Common myeloid progenitor, CD34-positive (primary cell): Measurements from ENCODE around the gene MALAT1.
A peak's percentile ranks its signal among the peaks of the same experiment; 100 is the strongest.

Experiments
- CTCF ChIA-PET: fragments of 350-600 bp; sonication (Branson Sonifier 250); formaldehyde crosslinking; loops from one replicate; lab custom pipeline; 2021; ENCODE audit warnings: antibody characterized with exemption; lab: Charles Lee
- POLR2A ChIA-PET: fragments of 350-600 bp; sonication (Branson Sonifier 250); formaldehyde crosslinking; loops from one replicate; lab custom pipeline; 2021; ENCODE audit warnings: antibody characterized with exemption; lab: Charles Lee
- DNase-seq, 3 donors: peaks; one replicate each; pipeline versions ENCODE4 v3.0.0 to v3.0.0-alpha.2; 2013
- H3K27ac ChIP-seq, 2 experiments: 1 replicate in 1 of 2; 2 replicates in 1 of 2; pipeline ENCODE4 v1.7.0; 2013; ENCODE audit warnings: inconsistent platforms in 2 of 2, low read length in 2 of 2, mild to moderate bottlenecking in 2 of 2, low read depth in 1 of 2, moderate library complexity in 1 of 2; ENCODE audit not compliant: severe bottlenecking in 2 of 2, insufficient read depth in 1 of 2, poor library complexity in 1 of 2
- H3K27me3 ChIP-seq, 5 experiments: replicated peaks in 2 of 5; 1 replicate in 3 of 5; 2 replicates in 2 of 5; pipeline versions ENCODE4 v1.6.1 to v1.7.0; 2013; ENCODE audit warnings: low read length in 4 of 5, mild to moderate bottlenecking in 2 of 5, moderate library complexity in 2 of 5, inconsistent platforms in 1 of 5; ENCODE audit not compliant: insufficient read depth in 5 of 5, control insufficient read depth in 4 of 5
- H3K36me3 ChIP-seq, 4 experiments: 1 replicate in 2 of 4; 2 replicates in 2 of 4; pipeline versions ENCODE4 v1.6.1 to v1.7.0; 2013; ENCODE audit warnings: low read length in 3 of 4, control low read depth in 1 of 4, mild to moderate bottlenecking in 1 of 4; ENCODE audit not compliant: control insufficient read depth in 4 of 4, insufficient read depth in 4 of 4
- H3K4me1 ChIP-seq, 4 experiments: 1 replicate in 3 of 4; 2 replicates in 1 of 4; pipeline versions ENCODE4 v1.6.1 to v1.7.1; 2013; ENCODE audit warnings: low read length in 3 of 4, mild to moderate bottlenecking in 3 of 4, control low read depth in 1 of 4, inconsistent platforms in 1 of 4, moderate library complexity in 1 of 4; ENCODE audit not compliant: control insufficient read depth in 4 of 4, insufficient read depth in 4 of 4; ENCODE audit errors: control extremely low read depth in 1 of 4
- H3K4me3 ChIP-seq, 7 experiments: 1 replicate in 4 of 7; 2 replicates in 3 of 7; pipeline versions ENCODE4 v1.5.1 to v1.7.0; 2013; ENCODE audit warnings: mild to moderate bottlenecking in 7 of 7, low read length in 6 of 7, moderate library complexity in 6 of 7, inconsistent platforms in 2 of 7, low read depth in 2 of 7, control low read depth in 1 of 7; ENCODE audit not compliant: insufficient read depth in 4 of 7, control insufficient read depth in 1 of 7; ENCODE audit errors: extremely low read depth in 1 of 7
- H3K9me3 ChIP-seq, 5 experiments: 1 replicate in 4 of 5; 2 replicates in 1 of 5; pipeline versions ENCODE4 v1.6.1 to v1.7.1; 2013; ENCODE audit warnings: low read length in 4 of 5, mild to moderate bottlenecking in 2 of 5, inconsistent platforms in 1 of 5, low read depth in 1 of 5, moderate library complexity in 1 of 5; ENCODE audit not compliant: control insufficient read depth in 4 of 5, insufficient read depth in 2 of 5; ENCODE audit errors: control extremely low read depth in 1 of 5
- WGBS: methylation state at CpG from one replicate; pipeline ENCODE4 v1.1.5; 2013; ENCODE audit not compliant: insufficient coverage; 5-methylcytosine and 5-hydroxymethylcytosine counted together

The MALAT1 gene

DNA sequence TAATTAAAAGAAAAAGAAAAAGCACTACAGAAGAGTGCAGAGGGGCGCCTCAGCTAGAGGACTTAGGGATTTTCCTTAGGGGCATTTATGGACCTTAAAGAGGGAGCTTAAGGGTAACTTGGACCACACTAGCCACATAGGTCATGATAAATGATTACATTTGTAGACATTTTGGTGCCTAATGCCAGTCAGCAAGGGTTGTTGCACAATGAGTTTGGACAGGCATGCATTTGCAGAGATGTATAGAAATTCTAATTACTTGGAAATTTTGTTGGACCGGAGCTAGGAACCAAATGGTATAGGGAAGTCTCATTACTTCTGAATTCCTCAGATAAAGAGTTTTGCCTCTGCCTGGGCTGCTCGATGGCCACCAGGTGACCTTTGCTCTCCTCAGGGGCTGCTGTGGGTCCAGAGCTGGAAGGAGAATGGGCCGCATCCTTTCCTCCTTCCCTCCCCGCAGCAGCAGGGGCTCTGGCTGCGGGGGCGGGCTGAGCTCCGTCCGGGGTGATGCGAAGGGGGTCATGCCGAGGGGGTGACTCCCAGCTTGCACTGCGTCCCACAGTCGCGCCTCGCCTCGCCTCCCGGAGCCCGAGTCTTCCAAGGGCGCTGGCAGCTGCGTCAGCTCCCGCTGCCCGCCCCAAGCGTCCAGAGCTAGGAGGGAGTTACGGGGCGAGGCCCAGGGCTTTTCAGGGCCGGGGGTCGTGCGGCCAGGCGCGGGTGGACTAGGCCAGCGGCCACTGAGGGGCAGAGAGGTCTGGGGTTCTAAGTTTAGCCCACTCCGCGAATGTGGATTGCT lies 20.3 kb upstream of the MALAT1 start:
- Histone ChIP-seq H3K9me3 (no peaks in the 10 kb centered on the region), H3K27ac (peak overlapping the region; percentile 98), H3K36me3 (no peaks in the 10 kb centered on the region), H3K4me3 (peak overlapping the region in 1 of 7 experiments; percentile 86), H3K27me3 (no peaks in the 10 kb centered on the region), H3K4me1 (peaks cover 0 to 49% (median 38%) of the 10 kb centered on the region in 4 experiments)
- CTCF ChIA-PET = interaction anchor here (0.9 to 18.9 kb wide), 8 partner anchors 12 to 111 kb away, joined by 3 to 653 read pairs (median 3); partner anchors contain the start of gene MALAT1
- POLR2A ChIA-PET = interaction anchor here (0.5 to 15.5 kb wide), 6 partner anchors 19 to 1778 kb away, joined by 3 to 1072 read pairs (median 4); partner anchors contain the start of genes MALAT1 and NEAT1
- no peak for DNase-seq
- 94% methylated on average over 24 of the region's 33 CpGs for WGBS

DNA sequence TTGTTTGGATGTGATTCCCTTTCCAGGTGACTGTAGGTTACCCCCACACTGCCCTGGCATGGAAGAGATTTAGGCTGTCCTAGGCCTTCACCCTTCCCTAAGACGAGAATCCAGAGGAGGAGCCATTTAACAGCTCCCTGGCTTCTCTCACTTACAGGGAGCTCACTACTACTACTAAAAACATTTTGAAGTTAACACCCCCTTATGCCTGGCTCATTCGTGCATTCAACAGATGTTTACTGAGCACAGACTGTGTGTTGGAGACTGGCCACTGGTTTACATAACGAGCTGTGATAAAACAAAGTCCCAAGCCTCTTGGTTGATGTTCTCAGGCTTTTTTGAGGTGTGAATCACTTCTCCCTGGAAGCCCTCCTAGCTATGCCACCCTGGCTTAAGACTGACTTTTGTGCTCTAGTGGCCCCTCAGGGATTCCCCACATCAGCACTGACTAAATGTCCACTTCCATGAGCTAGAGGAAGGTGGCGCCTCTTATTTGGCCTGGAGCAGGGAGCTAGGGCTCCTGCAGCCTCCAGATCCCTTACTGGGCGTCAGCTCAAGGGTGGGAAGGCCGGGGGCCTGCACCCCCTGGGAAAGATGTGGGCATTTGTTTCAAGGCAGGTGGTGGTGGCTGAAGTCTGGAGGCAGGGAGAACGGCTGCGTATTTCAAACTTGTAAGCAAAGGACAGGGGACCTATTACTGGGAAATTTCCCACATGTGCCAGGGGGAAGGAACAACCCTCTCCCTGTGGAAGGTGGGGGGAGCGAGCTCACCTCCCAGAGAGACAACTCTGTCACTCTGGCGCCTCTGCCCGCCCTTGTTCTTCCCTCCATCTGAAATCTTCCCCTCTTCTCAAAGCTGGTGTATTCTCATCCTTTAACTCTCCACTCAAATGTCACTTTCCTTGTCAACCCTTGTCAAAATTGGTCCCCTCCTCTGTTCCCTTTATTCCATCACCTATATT lies 19.4 kb upstream of the MALAT1 start:
- POLR2A ChIA-PET = interaction anchor here (0.5 to 15.5 kb wide), 5 partner anchors 14 to 1779 kb away, joined by 3 to 1072 read pairs (median 3); partner anchors contain the start of genes MALAT1 and NEAT1
- Histone ChIP-seq H3K27ac (peak overlapping the region in 1 of 2 experiments; percentile 98), H3K4me1 (peaks cover 0 to 49% (median 36%) of the 10 kb centered on the region in 4 experiments), H3K36me3 (no peaks in the 10 kb centered on the region), H3K9me3 (no peaks in the 10 kb centered on the region), H3K27me3 (no peaks in the 10 kb centered on the region), H3K4me3 (no peak overlapping the region)
- CTCF ChIA-PET = interaction anchor here (0.9 to 18.9 kb wide), 10 partner anchors 8 to 112 kb away, joined by 3 to 653 read pairs (median 4); partner anchors contain the start of gene MALAT1
- peak in 1 of 3 donors; percentile 14 for DNase-seq
- whole genome bisulfite sequencing = 90% methylated on average over 10 of the region's 11 CpGs

DNA sequence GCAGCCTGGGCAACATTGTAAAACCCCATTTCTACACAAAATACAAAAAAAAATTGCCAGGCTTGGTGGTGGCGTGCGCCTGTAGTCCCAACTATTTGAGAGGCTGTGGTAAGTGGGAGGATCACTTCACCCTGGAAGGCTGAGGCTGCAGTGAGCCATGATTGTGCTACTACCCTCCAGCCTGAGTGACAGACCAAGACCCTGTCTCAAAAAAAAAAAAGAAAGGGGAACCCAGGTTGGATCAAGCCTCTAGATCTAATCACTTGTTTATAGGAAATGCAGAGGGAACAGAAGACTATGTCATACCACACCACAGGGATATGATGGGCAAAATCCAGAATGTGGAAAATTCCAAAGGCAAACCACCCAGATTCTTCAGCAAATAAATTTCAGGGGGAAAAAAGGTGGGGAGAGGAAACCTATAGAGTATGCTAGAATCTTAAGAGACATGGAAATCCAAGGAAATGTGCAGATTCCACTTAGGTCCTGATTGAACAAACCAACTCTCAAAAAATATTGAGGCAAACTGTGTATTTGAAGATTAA lies 16.5 kb upstream of the MALAT1 start:
- Histone ChIP-seq H3K27ac (no peak overlapping the region), H3K36me3 (no peaks in the 10 kb centered on the region)

DNA sequence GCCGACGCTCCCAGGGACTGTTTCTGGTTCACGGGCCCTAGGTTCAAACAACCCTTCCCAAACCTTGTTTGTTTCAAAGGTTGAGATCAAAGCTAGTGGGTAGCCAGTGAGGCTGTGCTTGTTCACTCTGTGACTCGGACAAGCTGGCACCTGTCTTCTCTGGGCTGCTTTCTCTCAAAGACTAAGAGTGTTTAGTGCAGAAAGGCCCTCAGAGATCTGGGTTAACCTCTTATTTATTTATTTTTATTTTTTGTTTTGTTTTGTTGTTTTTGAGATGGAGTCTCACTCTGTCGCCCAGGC lies 13.0 kb upstream of the MALAT1 start:
- H3K9me3 ChIP-seq = no peaks in the 10 kb centered on the region
- no peak for DNase-seq
- H3K36me3 ChIP-seq = no peaks in the 10 kb centered on the region
- ChIA-PET CTCF (interaction anchor here (1.2 to 26.9 kb wide), 5 partner anchors 10 to 14 kb away, joined by 3 to 653 read pairs (median 5); partner anchors contain the start of gene MALAT1), POLR2A (interaction anchor here (5.3 to 26.7 kb wide), 2 partner anchors 13 to 15 kb away, joined by 91 to 1072 read pairs; partner anchors contain the start of gene MALAT1)
- WGBS = 100% methylated on average over 2 of the region's 5 CpGs
- H3K4me1 ChIP-seq = peaks cover 0 to 48% (median 43%) of the 10 kb centered on the region in 4 experiments
- H3K27ac ChIP-seq = no peak overlapping the region
- H3K4me3 ChIP-seq = no peak overlapping the region
- no peaks in the 10 kb centered on the region for H3K27me3 ChIP-seq

More for the DNA sequence above, 16.5 kb upstream of the MALAT1 start:
- H3K4me1 ChIP-seq = peaks cover 0 to 41% (median 34%) of the 10 kb centered on the region in 4 experiments
- no peaks in the 10 kb centered on the region for H3K27me3 ChIP-seq
- no CpG with 5 or more reads among the region's 2 CpGs for WGBS
- H3K9me3 ChIP-seq = no peaks in the 10 kb centered on the region
- peak in 2 of 3 donors; percentile 38 for DNase-seq
- no peak overlapping the region for H3K4me3 ChIP-seq
- ChIA-PET CTCF (interaction anchor here (18.9 kb wide), 1 partner anchor 16 kb away, joined by 653 read pairs; the partner anchor contains the start of gene MALAT1), POLR2A (interaction anchor here (0.6 to 2.0 kb wide), 5 partner anchors 11 to 24 kb away, joined by 3 to 17 read pairs (median 3); partner anchors contain the start of gene MALAT1)

DNA sequence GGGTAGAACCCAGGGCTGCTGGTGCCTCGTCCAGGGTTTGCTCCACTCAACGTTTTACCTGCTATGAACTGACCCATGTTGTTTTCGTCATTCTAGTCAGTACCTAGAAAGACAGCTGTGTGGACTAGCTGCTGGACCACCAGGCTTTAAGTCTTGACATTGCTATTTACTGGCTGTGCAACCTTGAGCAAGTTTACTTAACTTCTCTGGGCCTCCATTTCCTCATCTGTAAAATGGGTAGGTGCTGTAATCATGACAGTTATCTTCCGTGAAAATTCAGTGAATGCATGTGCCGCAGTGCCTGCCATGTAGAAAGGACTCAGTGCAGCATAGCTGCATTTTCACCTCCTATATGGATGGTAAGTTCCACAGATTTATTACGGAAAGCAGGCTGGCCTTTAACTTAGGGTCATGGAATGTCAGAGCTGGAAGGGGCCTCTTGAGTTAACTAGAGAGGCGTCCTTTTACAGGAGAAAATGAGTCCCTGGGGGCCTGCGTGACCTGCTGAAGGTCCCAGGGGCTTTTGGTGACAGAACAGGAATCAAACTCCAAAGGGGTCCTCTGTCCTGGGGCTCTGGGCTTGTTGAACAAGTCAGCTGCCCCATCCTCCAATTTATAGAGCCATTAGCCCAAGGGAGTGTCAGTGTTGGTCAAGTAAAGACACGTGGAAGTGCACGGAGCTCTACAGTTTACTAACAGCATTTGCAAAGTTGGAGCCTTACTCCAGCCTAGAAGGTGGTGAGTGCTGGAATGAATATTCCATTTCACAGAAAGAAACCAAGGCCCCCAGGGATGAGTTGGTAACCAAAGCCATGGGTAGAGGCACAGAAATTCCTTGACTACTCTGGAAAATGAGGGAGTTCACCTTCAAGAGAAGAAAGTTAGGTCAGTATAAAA lies 12.0 kb upstream of the MALAT1 start:
- CTCF ChIA-PET = interaction anchor here (1.2 to 26.9 kb wide), 8 partner anchors 9 to 18 kb away, joined by 3 to 653 read pairs (median 5); partner anchors contain the start of gene MALAT1
- peak overlapping the region; percentile 16 to 80 for H3K27ac ChIP-seq
- WGBS = 96% methylated on average over 10 of the region's 10 CpGs

More for the DNA sequence above, 12.0 kb upstream of the MALAT1 start:
- H3K4me1 ChIP-seq = peaks cover 0 to 52% (median 45%) of the 10 kb centered on the region in 4 experiments
- no peak overlapping the region for H3K4me3 ChIP-seq
- H3K27me3 ChIP-seq = no peaks in the 10 kb centered on the region
- peak in 1 of 3 donors; percentile 26 for DNase-seq
- no peaks in the 10 kb centered on the region for H3K9me3 ChIP-seq
- POLR2A ChIA-PET = interaction anchor here (1.0 to 26.7 kb wide), 3 partner anchors 14 to 45 kb away, joined by 3 to 1072 read pairs (median 91); partner anchors contain the start of gene MALAT1
- no peaks in the 10 kb centered on the region for H3K36me3 ChIP-seq
